Erythroblast (primary cell): Measurements from ENCODE around the gene KRTAP5-1.

Experiments
- GATA1 ChIP-seq: IDR thresholded peaks from 2 replicates; pipeline ENCODE4 v1.6.1; 2011; ENCODE audit warnings: low read depth, mild to moderate bottlenecking, control low read depth, low read length, moderate library complexity
- POLR2A ChIP-seq: IDR thresholded peaks from 2 replicates; pipeline ENCODE4 v1.6.1; 2011; ENCODE audit warnings: mild to moderate bottlenecking, low read length

DNA sequence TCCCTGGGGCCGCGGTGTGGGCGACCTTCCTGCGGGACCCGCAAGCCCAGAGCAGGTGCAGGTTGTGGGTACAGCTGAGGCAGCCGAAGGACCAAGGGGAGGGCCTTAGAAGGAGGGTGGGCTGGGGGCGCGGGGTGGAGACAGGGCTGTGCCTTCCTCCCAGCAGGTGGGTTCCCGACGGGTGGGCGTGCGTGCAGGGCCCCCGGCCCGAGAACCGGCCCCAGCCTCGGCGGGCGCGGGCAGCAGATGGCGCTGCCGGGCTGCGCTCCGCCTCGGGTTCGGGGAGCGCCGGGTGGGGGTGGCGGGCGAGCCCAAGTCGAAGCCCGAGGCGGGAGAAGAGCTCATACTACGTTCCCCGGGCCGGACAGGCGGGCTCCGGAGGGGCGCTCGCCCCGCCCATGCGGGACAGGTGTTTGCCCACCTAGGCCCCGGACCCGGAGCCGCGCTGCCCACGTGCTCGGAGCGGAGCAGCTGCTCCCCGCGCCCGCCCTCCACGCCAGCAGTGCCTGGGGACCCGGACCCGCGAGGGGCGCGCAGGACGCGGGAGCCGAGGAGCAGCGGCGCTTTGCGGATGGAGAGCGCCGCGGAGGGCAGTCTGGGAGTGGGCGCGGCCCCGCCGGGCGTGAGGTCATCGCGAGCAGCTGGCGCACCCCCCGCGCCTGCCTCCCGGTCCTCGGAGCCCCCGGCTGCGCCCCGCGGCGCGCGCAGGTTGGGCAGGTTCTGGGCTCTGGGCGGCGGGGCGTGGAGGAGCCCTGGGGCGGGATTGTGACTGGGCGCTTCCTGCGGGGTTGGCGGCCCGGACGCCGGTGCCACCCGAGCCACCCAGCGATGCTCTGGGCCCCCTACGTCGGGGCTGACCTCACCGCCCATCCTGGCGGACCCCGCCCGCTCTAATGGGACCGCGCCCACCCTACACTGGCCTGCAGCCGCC, 38.3 kb downstream of the KRTAP5-1 start:
- TF ChIP-seq POLR2A = no peak
- TF ChIP-seq GATA1 = no peak
